Ureter (tissue), 1 donor: ENCODE measurements around the gene MKRN2. TPM values are rescaled to one million over a fixed set of nuclear protein-coding genes. Genes with fewer than 3 reads are reported as not detected.
"Not testable (repeated sequence)": the region's sequence is repeated elsewhere in the genome, so short reads cannot be mapped to it uniquely, and the experiment has no call there.

Experiments used
- DNase-seq: peaks from one replicate; pipeline ENCODE4 v3.0.0-alpha.2; 2020; ENCODE audit warnings: low spot score
- total RNA-seq: library from RNA; stranded (reverse); gene quantifications from one replicate; pipeline ENCODE4 v1.2.4, GENCODE V29; 2023
- donor health status: DM: yes; HTN: yes; CAD: no.

The MKRN2 gene
- total RNA-seq, 1 donor from 2014 or later, result 24.5 TPM

- no peak for DNase-seq
Observed at GRCh38 chr3:12630292-12630691, 73.4 kb downstream of the MKRN2 start.

GRCh38 chr3:12630843-12631242 is 74.0 kb downstream of the MKRN2 start:
- not testable (repeated sequence) for DNase-seq

- DNase-seq, result no peak
Observed at GRCh38 chr3:12632523-12632922, 75.6 kb downstream of the MKRN2 start.

GRCh38 chr3:12633108-12633507 is 76.2 kb downstream of the MKRN2 start:
- DNase-seq, result no peak

Other genes starting within 250 kb of the MKRN2 start
- gene TSEN2, start 72.6 kb upstream of the MKRN2 start, total RNA-seq, result 52.6 TPM
- gene MKRN2OS, start 11.6 kb upstream of the MKRN2 start, total RNA-seq, result 2.3 TPM
- gene RAF1, start 107.0 kb downstream of the MKRN2 start, total RNA-seq, result 95.5 TPM
- 63.3 TPM for gene TMEM40, start 202.2 kb downstream of the MKRN2 start, total RNA-seq
- gene CAND2, start 239.6 kb downstream of the MKRN2 start, total RNA-seq, result 13.7 TPM